Heart left ventricle (tissue), 13 donors: ENCODE results near the gene AADACL3.

Experiments used
- POLR2A ChIP-seq, 2 donors: fragments of 450-650 bp; IDR thresholded peaks; one replicate each; pipeline ENCODE4 v1.6.1; 2017; ENCODE audit warnings: antibody characterized with exemption in 2 of 2, mild to moderate bottlenecking in 2 of 2, moderate library complexity in 2 of 2
- TF ChIP-seq, protein P1 (sequence below), 12 donors: fragments of 200-600 bp; sonication (generic) in 4 of 12; IDR thresholded peaks; one replicate each; pipeline versions ENCODE4 v1.5.0 to v1.8.0; 2018 to 2022; ENCODE audit warnings: antibody characterized with exemption in 12 of 12, mild to moderate bottlenecking in 5 of 12
- donor health status: ischemic (EF 13 %, LVEDD 7.1; RV severe dilation, severe dysfunction).
- donor health status: DM: no; HTN: yes; CAD: no.
- donor health status: DM: no; HTN: no; CAD: no.
- donor health status: ischemic (EF 25% LVEDD 6.9; RV normal size, moderate dysfunction).
- donor health status: ischemic (EF 25% LVEDD 5.7; RV mildly dilated, moderate dysfunction).
- donor health status: ischemic (EF 35%, LVEDD 5.7; RV mildly dilated, moderate dysfunction).
- donor health status: nonischemic (EF 11% LVEDD 7.7; RV severe dilation, severe dysfunction).
- donor health status: DM: yes; HTN: yes; CAD: no.
- donor health status: PGD.
- donor health status: ischemic (EF 29% LVEDD 5.4; RV normal size, mild dysfunction).
- donor health status: nonischemic (EF 23%, LVEDD 6.1; RV moderate dilation, normal function).

DNA sequence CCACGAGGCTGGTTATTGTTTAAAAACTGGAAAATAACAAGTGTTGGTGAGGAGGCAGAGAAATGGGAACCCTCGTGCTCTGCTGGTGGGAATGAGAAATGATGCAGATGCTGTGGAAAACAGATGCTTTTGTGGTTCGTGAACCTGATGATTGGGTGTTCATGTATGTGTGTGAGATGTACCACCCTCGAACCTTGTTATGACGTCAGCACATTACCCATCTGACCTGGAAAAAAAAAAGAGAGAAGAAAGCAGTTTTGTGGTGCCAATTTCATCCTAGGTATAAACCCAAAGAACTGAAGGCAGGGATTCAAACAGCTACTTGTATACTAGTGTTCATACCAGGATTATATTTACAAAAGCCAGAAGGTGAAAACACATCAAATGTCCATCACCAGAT, 23.7 kb downstream of the AADACL3 start:
- TF ChIP-seq, protein P1, sequence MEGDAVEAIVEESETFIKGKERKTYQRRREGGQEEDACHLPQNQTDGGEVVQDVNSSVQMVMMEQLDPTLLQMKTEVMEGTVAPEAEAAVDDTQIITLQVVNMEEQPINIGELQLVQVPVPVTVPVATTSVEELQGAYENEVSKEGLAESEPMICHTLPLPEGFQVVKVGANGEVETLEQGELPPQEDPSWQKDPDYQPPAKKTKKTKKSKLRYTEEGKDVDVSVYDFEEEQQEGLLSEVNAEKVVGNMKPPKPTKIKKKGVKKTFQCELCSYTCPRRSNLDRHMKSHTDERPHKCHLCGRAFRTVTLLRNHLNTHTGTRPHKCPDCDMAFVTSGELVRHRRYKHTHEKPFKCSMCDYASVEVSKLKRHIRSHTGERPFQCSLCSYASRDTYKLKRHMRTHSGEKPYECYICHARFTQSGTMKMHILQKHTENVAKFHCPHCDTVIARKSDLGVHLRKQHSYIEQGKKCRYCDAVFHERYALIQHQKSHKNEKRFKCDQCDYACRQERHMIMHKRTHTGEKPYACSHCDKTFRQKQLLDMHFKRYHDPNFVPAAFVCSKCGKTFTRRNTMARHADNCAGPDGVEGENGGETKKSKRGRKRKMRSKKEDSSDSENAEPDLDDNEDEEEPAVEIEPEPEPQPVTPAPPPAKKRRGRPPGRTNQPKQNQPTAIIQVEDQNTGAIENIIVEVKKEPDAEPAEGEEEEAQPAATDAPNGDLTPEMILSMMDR (IDR thresholded peaks at IDR 0.05) = no peak
- no peak for TF ChIP-seq POLR2A (IDR thresholded peaks at IDR 0.05)
